Measurements from ENCODE around the gene HOXA7. TPM values are rescaled to one million over a fixed set of nuclear protein-coding genes. Genes with fewer than 3 reads are reported as not detected.

The HOXA7 gene
- total RNA-seq, 4 donors from 2014 or later, result 7.0 to 22.9 (median 12.8) TPM

DNA sequence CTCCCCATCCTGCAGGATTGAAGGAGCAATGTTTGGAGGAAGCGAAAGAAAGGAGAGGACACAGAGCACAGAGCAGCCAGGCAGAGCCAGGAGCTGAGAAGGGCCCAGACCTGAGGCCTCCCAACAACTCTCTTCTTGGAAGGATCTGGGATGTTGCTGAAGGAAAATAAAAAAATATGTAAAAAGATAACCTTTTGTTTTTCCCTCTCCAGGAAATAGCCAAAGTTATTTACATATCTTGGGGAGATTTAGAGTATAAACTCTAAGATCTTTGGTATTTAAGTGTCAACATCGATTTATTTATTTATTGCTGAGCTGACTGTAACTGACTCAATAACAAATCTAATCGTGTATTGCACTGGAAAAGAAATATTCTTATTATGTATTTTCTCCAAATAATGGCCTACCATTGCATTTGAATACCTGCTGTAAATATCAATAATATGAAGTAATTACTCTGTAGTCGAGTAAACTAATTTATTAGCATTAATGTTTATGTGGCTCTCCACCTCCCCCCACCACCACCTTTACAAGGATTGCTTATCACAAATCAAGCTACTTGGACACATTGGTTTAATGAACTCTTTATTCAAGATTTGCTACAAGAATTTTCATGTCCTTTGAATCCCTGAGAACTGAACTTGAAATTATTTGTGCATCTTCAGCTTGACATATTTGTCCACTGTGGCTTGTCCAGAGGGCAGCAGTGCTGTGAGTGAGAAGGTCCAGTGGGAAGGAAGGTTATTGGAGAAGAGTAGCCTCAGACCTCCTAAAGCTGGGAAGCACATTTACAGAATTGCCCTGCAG is 30.4 kb upstream of the HOXA7 start:
- no peaks in the 10 kb centered on the region for H3K36me3 ChIP-seq
- peak overlapping the region; percentile 95 to 99 (median 98) for H3K27ac ChIP-seq
- H3K4me1 ChIP-seq, result peaks cover 22 to 71% (median 59%) of the 10 kb centered on the region in 4 donors
- WGBS, 2 donors (ENCODE audit: low coverage in 1 of 2), result 15 to 20% methylated on average over 3 to 4 of the region's 4 CpGs
- H3K4me3 ChIP-seq, result peak overlapping the region; percentile 8 to 79 (median 62)
- DNase-seq, result no peak
- in situ Hi-C loops (cut with MboI; ENCODE audit: low pct_ligation_motif_present in 1 of 4, low pct_unique_long_range_greater_than_20kb in 1 of 4, low sequenced_read_pairs in 3 of 4), result loop anchor here in 3 of 4 donors (10.0 to 25.0 kb wide), 2 partner anchors 1325 to 1332 kb away; no protein-coding TSS in a partner anchor
- intact Hi-C loops (cut with DNase I; ENCODE audit: low total_unique reads), result loop anchor here (5.0 kb wide), 1 partner anchor 830 kb away; no protein-coding TSS in a partner anchor
- no peaks in the 10 kb centered on the region for H3K9me3 ChIP-seq
- TF ChIP-seq POLR2A (IDR thresholded peaks at IDR 0.05), result no peak
- no peak for TF ChIP-seq EP300 (IDR thresholded peaks at IDR 0.05; ENCODE audit: low read depth)
- TF ChIP-seq, protein P1, sequence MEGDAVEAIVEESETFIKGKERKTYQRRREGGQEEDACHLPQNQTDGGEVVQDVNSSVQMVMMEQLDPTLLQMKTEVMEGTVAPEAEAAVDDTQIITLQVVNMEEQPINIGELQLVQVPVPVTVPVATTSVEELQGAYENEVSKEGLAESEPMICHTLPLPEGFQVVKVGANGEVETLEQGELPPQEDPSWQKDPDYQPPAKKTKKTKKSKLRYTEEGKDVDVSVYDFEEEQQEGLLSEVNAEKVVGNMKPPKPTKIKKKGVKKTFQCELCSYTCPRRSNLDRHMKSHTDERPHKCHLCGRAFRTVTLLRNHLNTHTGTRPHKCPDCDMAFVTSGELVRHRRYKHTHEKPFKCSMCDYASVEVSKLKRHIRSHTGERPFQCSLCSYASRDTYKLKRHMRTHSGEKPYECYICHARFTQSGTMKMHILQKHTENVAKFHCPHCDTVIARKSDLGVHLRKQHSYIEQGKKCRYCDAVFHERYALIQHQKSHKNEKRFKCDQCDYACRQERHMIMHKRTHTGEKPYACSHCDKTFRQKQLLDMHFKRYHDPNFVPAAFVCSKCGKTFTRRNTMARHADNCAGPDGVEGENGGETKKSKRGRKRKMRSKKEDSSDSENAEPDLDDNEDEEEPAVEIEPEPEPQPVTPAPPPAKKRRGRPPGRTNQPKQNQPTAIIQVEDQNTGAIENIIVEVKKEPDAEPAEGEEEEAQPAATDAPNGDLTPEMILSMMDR (IDR thresholded peaks at IDR 0.05), result no peak
- no peak for TF ChIP-seq POLR2AphosphoS5 (IDR thresholded peaks at IDR 0.05)
- peaks cover 66% of the 10 kb centered on the region for H3K27me3 ChIP-seq

DNA sequence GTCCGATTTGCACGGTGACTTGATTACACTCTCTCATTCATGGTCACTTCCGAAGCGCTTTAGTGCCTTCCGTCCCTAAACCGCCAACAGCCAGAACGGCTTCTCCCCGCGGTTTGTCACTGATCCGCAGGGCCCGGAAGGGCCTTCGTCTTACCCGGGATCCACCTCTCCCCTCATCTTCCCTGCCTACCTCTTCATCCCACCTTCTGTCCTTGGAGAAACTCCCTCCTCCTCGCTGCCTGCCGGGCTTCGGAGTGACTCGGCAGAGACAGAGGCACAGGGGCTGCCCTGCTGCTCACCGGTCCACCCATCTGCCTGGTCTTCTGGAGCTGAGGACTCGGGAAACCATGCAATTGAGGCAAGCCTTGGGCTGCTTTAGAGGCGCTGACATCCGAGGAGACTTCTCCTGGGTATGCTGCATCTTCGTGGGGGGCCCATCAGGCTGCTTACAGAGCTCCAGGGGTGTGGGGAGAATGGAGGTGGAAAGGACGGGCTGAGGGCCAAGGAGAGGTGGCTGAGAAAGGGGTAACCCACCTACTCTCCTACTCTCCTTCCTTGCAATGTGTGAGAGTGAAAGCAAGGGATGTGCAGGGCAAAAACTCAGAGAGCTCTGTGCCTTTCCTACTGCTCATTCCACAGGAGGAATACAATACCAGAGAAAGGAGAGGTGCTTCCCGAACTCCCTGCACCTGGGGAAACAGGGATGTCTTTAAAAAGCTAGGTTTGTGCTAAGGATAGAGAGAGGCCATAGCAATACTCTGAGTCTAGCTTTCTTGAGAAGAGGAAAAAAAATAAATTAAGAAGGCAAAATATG is 29.6 kb upstream of the HOXA7 start:
- Histone ChIP-seq H3K27ac (peak overlapping the region; percentile 95 to 99 (median 98)), H3K9me3 (no peaks in the 10 kb centered on the region), H3K4me1 (peaks cover 29 to 73% (median 59%) of the 10 kb centered on the region in 4 donors), H3K4me3 (peak overlapping the region; percentile 56 to 79 (median 70)), H3K27me3 (peaks cover 66% of the 10 kb centered on the region), H3K36me3 (no peaks in the 10 kb centered on the region)
- WGBS, 2 donors (ENCODE audit: low coverage in 1 of 2), result 6 to 7% methylated on average over 11 to 24 of the region's 24 CpGs
- in situ Hi-C loops (cut with MboI; ENCODE audit: low pct_ligation_motif_present in 1 of 4, low pct_unique_long_range_greater_than_20kb in 1 of 4, low sequenced_read_pairs in 3 of 4), result loop anchor here in 3 of 4 donors (10.0 to 25.0 kb wide), 2 partner anchors 1324 to 1331 kb away; no protein-coding TSS in a partner anchor
- intact Hi-C loops (cut with DNase I; ENCODE audit: low total_unique reads), result loop anchor here (5.0 kb wide), 1 partner anchor 831 kb away; no protein-coding TSS in a partner anchor
- no peak for TF ChIP-seq POLR2AphosphoS5 (IDR thresholded peaks at IDR 0.05)
- TF ChIP-seq POLR2A (IDR thresholded peaks at IDR 0.05), result peak; percentile 6
- DNase-seq, result peak; percentile 20

DNA sequence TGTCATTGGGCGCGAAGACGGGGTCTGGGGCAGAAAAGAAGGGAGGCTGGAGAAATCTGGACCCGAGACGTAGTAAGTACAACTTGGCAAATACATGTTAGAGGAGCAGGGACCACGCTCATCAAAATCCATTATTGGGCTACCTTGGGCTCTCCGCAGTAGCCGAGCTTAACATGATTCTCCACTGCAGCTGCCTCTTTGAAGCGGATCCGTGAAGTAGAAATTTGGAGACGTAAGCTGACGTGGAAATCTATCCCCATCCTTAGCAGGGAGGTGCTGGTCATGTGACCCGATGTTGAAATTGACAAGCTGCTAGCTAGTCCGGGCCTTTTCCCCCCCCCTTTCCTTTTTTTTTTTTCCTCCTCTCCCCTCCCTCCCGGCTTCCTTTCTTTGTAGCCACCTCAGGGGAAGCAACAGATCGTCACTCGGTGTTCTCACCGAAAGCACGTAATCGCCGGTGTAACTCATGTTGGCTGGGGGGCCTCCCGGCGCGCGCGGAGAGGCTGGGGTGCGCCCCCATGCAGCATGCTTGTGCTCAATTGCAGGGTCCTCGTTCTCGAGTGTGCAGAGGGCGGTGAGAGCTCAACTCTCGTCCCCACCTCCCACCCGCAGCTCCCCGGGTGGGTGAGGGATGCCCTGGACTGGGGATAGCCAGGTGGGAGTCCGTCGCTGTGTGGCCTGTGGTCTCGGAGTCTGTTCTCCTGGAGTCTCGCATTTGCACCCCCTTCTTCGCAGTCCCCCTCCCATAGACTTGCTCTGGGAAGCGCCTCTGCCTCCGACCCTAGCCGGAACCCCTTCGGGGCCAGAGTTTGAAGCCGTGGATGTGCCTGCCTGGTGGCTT is 28.8 kb upstream of the HOXA7 start, which contains the start of gene HOXA11:
HOXA11 (minus strand) TSS at position 220 of the 841 bp plus-strand sequence; CDS start at position 132, 88 bp downstream.
- in situ Hi-C loops (cut with MboI; ENCODE audit: low pct_ligation_motif_present in 1 of 4, low pct_unique_long_range_greater_than_20kb in 1 of 4, low sequenced_read_pairs in 3 of 4) (loop anchor here in 3 of 4 donors (10.0 to 25.0 kb wide), 2 partner anchors 1323 to 1330 kb away; no protein-coding TSS in a partner anchor), intact Hi-C loops (cut with DNase I; ENCODE audit: low total_unique reads) (loop anchor here (5.0 kb wide), 1 partner anchor 832 kb away; no protein-coding TSS in a partner anchor)
- H3K27me3 ChIP-seq, result peaks cover 64% of the 10 kb centered on the region
- H3K9me3 ChIP-seq, result no peaks in the 10 kb centered on the region
- 7 to 8% methylated on average over 11 to 42 of the region's 43 CpGs for WGBS, 2 donors (ENCODE audit: low coverage in 1 of 2)
- peak within 1 kb of the TSS; percentile 56 to 79 (median 70) for H3K4me3 ChIP-seq
- TF ChIP-seq, protein P1 (IDR thresholded peaks at IDR 0.05), result no peak
- TF ChIP-seq POLR2AphosphoS5 (IDR thresholded peaks at IDR 0.05) (peak; percentile 93 to 98 (median 96)), EP300 (IDR thresholded peaks at IDR 0.05; ENCODE audit: low read depth) (no peak), POLR2A (IDR thresholded peaks at IDR 0.05) (peak; percentile 96)
- no peaks in the 10 kb centered on the region for H3K36me3 ChIP-seq
- DNase-seq, result peak; percentile 83
- H3K4me1 ChIP-seq, result peaks cover 29 to 73% (median 59%) of the 10 kb centered on the region in 4 donors
- H3K27ac ChIP-seq, result peak within 1 kb of the TSS; percentile 95 to 99 (median 98)
